ENCODE data around the gene ITPR2. TPM values are rescaled to one million over a fixed set of nuclear protein-coding genes. Genes with fewer than 3 reads are reported as not detected.

ITPR2 gene
- total RNA-seq, 2 donors from 2014 or later: 14.8 to 74.4 TPM

GRCh38 chr12:26668847-26669246, 164.1 kb downstream of the ITPR2 start:
- H3K27me3 Mint-ChIP-seq (ENCODE audit: insufficient read depth): no peaks in the 10 kb centered on the region
- no peaks in the 10 kb centered on the region for H3K36me3 ChIP-seq (ENCODE audit: control insufficient read depth, insufficient read depth, low read length)
- H3K4me1 ChIP-seq (ENCODE audit: control insufficient read depth, insufficient read depth, low read length): no peaks in the 10 kb centered on the region
- TF ChIP-seq, protein P1, sequence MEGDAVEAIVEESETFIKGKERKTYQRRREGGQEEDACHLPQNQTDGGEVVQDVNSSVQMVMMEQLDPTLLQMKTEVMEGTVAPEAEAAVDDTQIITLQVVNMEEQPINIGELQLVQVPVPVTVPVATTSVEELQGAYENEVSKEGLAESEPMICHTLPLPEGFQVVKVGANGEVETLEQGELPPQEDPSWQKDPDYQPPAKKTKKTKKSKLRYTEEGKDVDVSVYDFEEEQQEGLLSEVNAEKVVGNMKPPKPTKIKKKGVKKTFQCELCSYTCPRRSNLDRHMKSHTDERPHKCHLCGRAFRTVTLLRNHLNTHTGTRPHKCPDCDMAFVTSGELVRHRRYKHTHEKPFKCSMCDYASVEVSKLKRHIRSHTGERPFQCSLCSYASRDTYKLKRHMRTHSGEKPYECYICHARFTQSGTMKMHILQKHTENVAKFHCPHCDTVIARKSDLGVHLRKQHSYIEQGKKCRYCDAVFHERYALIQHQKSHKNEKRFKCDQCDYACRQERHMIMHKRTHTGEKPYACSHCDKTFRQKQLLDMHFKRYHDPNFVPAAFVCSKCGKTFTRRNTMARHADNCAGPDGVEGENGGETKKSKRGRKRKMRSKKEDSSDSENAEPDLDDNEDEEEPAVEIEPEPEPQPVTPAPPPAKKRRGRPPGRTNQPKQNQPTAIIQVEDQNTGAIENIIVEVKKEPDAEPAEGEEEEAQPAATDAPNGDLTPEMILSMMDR (conservative IDR thresholded peaks at IDR 0.05): no peak
- WGBS, 2 experiments (ENCODE audit: insufficient coverage in 1 of 2, insufficient read length in 1 of 2): 80 to 90% methylated on average over 3 of the region's 3 CpGs
- no peaks in the 10 kb centered on the region for H3K27me3 ChIP-seq (ENCODE audit: control insufficient read depth, insufficient read depth, low read length, poor library complexity, severe bottlenecking)
- no peak overlapping the region for H3K9ac ChIP-seq (ENCODE audit: extremely low read depth, low read length, poor library complexity, severe bottlenecking)
- H3K36me3 Mint-ChIP-seq (ENCODE audit: low read depth): peaks cover 19% of the 10 kb centered on the region
- H3K4me1 Mint-ChIP-seq: peaks cover 6% of the 10 kb centered on the region
- H3K9me3 Mint-ChIP-seq: peaks cover 22% of the 10 kb centered on the region
- H3K27ac Mint-ChIP-seq: no peak overlapping the region
- no peaks in the 10 kb centered on the region for H3K9me3 ChIP-seq (ENCODE audit: control insufficient read depth, low read length)
- H3K4me3 Mint-ChIP-seq: no peak overlapping the region
- H3K4me3 ChIP-seq (ENCODE audit: low read length): no peak overlapping the region
- H3K27ac ChIP-seq (ENCODE audit: low read depth, low read length): no peak overlapping the region
- no peak for DNase-seq

GRCh38 chr12:26668230-26668629, 164.8 kb downstream of the ITPR2 start:
- H3K27ac ChIP-seq (ENCODE audit: low read depth, low read length): no peak overlapping the region
- no peaks in the 10 kb centered on the region for H3K9me3 ChIP-seq (ENCODE audit: control insufficient read depth, low read length)
- H3K4me1 ChIP-seq (ENCODE audit: control insufficient read depth, insufficient read depth, low read length): no peaks in the 10 kb centered on the region
- H3K36me3 ChIP-seq (ENCODE audit: control insufficient read depth, insufficient read depth, low read length): no peaks in the 10 kb centered on the region
- H3K4me3 ChIP-seq (ENCODE audit: low read length): no peak overlapping the region
- Mint-ChIP-seq H3K4me3 (no peak overlapping the region), H3K27ac (peak overlapping the region; percentile 4), H3K36me3 (ENCODE audit: low read depth) (peaks cover 23% of the 10 kb centered on the region), H3K4me1 (peaks cover 6% of the 10 kb centered on the region), H3K27me3 (ENCODE audit: insufficient read depth) (no peaks in the 10 kb centered on the region), H3K9me3 (peaks cover 22% of the 10 kb centered on the region)
- no peak for DNase-seq
- WGBS, 2 experiments (ENCODE audit: insufficient coverage in 1 of 2, insufficient read length in 1 of 2): 92% methylated on average over 1 of the region's 1 CpG; no CpG with 5 or more reads in 1 of the 2 experiments
- no peaks in the 10 kb centered on the region for H3K27me3 ChIP-seq (ENCODE audit: control insufficient read depth, insufficient read depth, low read length, poor library complexity, severe bottlenecking)
- TF ChIP-seq, protein P1 (conservative IDR thresholded peaks at IDR 0.05): no peak
- no peak overlapping the region for H3K9ac ChIP-seq (ENCODE audit: extremely low read depth, low read length, poor library complexity, severe bottlenecking)

- peaks cover 6% of the 10 kb centered on the region for H3K4me1 Mint-ChIP-seq
- H3K27me3 Mint-ChIP-seq (ENCODE audit: insufficient read depth): no peaks in the 10 kb centered on the region
- WGBS, 2 experiments (ENCODE audit: insufficient coverage in 1 of 2, insufficient read length in 1 of 2): 91% methylated on average over 5 of the region's 5 CpGs
- H3K4me3 Mint-ChIP-seq: no peak overlapping the region
- no peaks in the 10 kb centered on the region for H3K36me3 ChIP-seq (ENCODE audit: control insufficient read depth, insufficient read depth, low read length)
- H3K9me3 Mint-ChIP-seq: peaks cover 15% of the 10 kb centered on the region
- no peak for DNase-seq
- H3K4me3 ChIP-seq (ENCODE audit: low read length): no peak overlapping the region
- H3K4me1 ChIP-seq (ENCODE audit: control insufficient read depth, insufficient read depth, low read length): no peaks in the 10 kb centered on the region
- TF ChIP-seq, protein P1 (conservative IDR thresholded peaks at IDR 0.05): no peak
- no peak overlapping the region for H3K27ac ChIP-seq (ENCODE audit: low read depth, low read length)
- no peaks in the 10 kb centered on the region for H3K9me3 ChIP-seq (ENCODE audit: control insufficient read depth, low read length)
- no peak overlapping the region for H3K9ac ChIP-seq (ENCODE audit: extremely low read depth, low read length, poor library complexity, severe bottlenecking)
- no peaks in the 10 kb centered on the region for H3K27me3 ChIP-seq (ENCODE audit: control insufficient read depth, insufficient read depth, low read length, poor library complexity, severe bottlenecking)
- peaks cover 20% of the 10 kb centered on the region for H3K36me3 Mint-ChIP-seq (ENCODE audit: low read depth)
- peak overlapping the region; percentile 0 for H3K27ac Mint-ChIP-seq
These were observed 166.7 kb downstream of the ITPR2 start for GRCh38 chr12:26666286-26666685.

All from endodermal cell (in vitro differentiated cells).